ENCODE data around the gene LRRC45. TPM values are rescaled to one million over a fixed set of nuclear protein-coding genes. Genes with fewer than 3 reads are reported as not detected.

Gene LRRC45
- polyA plus RNA-seq, 1 experiment, result 3.4 TPM

DNA sequence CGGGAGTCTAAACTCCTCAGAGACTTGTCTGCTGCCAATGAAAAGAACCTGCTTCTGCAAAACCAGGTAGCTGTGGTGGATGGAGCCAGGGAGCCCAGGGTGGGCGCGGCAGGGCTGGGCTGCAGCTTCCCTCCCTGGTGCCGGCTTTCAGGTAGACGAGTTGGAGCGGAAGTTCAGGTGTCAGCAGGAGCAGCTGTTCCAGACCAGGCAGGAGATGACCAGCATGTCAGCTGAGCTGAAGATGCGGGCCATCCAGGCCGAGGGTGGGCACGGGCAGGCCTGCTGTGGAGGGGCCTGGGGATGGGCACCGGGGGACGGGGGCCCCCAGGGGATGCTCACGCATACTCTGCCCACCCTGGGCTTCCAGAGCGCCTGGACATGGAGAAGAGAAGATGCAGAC lies 5.1 kb downstream of the LRRC45 start:
- H3K9me3 ChIP-seq (ENCODE audit: control insufficient read depth, insufficient read depth, low read length), result no peaks in the 10 kb centered on the region; the same call in 1 of the 2 replicates
- TF ChIP-seq CTCF (IDR thresholded peaks at IDR 0.05; ENCODE audit: low read depth, low read length), result no peak
- no peak overlapping the region for H3K4me3 ChIP-seq (ENCODE audit: low read depth, low read length)
- ChIA-PET CTCF (interaction anchor here (0.6 kb wide), 1 partner anchor 126 kb away, joined by 3 read pairs; no protein-coding TSS in a partner anchor), POLR2A (no interaction called here)
- no peaks in the 10 kb centered on the region for H3K27me3 ChIP-seq (ENCODE audit: control insufficient read depth, insufficient read depth, low read length)
- DNase-seq (ENCODE audit: low read depth, low spot score), result no peak
- H3K27ac ChIP-seq (ENCODE audit: low read depth, low read length), result no peak overlapping the region

GRCh38 chr17:82028966-82029365 lies 5.9 kb downstream of the LRRC45 start:
- POLR2A ChIA-PET, result no interaction called here
- Histone ChIP-seq H3K9me3 (ENCODE audit: control insufficient read depth, insufficient read depth, low read length) (no peaks in the 10 kb centered on the region; the same call in 1 of the 2 replicates), H3K4me3 (ENCODE audit: low read depth, low read length) (no peak overlapping the region), H3K27me3 (ENCODE audit: control insufficient read depth, insufficient read depth, low read length) (no peaks in the 10 kb centered on the region), H3K27ac (ENCODE audit: low read depth, low read length) (no peak overlapping the region)
- no peak for DNase-seq (ENCODE audit: low read depth, low spot score)
- TF ChIP-seq CTCF (IDR thresholded peaks at IDR 0.05; ENCODE audit: low read depth, low read length), result no peak
- CTCF ChIA-PET, result interaction anchor here (0.6 to 1.1 kb wide), 2 partner anchors 9 to 309 kb away, joined by 3 read pairs; partner anchors contain the start of gene DCXR

DNA sequence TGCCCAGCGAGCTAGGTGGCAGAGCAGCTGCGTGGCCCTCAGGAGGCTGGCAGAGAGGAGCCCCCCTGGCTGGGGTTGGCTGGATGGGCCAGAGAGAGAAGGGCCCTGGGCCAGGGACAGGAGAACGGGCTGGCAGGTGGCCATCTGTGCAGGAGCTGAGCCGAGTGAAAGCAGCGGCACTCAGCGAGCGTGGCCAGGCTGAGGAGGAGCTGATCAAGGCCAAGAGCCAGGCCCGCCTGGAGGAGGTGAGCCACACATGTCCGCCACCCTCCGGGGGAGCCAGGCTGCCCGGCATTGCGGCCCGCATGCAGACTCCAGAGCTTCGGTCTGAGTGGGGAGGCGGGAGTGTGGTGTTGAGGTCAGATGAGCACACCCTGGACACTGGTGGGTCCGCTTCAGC lies 6.3 kb downstream of the LRRC45 start:
- no peak overlapping the region for H3K27ac ChIP-seq (ENCODE audit: low read depth, low read length)
- TF ChIP-seq CTCF (IDR thresholded peaks at IDR 0.05; ENCODE audit: low read depth, low read length), result no peak
- POLR2A ChIA-PET, result no interaction called here
- no peaks in the 10 kb centered on the region for H3K27me3 ChIP-seq (ENCODE audit: control insufficient read depth, insufficient read depth, low read length)
- H3K9me3 ChIP-seq (ENCODE audit: control insufficient read depth, insufficient read depth, low read length), result no peaks in the 10 kb centered on the region; the same call in 1 of the 2 replicates
- no peak overlapping the region for H3K4me3 ChIP-seq (ENCODE audit: low read depth, low read length)
- DNase-seq (ENCODE audit: low read depth, low spot score), result no peak
- CTCF ChIA-PET, result interaction anchor here (0.6 to 1.7 kb wide), 4 partner anchors 8 to 308 kb away, joined by 3 to 7 read pairs (median 3); partner anchors contain the start of gene DCXR

DNA sequence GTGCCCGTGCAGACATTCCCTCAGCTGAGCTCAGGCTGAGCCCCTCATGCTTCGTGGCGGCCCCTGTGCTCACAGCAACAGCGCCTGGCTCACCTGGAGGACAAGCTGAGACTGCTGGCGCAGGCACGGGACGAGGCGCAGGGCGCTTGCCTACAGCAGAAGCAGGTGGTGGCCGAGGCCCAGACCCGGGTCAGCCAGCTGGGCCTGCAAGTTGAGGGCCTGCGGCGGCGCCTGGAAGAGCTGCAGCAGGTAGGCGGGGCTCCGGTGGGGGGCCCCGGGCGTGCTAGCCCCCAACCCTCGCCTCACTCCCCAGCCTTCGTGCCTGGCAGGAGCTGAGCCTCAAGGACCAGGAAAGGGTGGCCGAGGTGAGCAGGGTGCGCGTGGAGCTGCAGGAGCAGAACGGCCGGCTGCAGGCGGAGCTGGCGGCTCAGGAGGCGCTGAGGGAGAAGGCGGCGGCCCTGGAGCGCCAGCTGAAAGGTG lies 6.9 kb downstream of the LRRC45 start:
- no peak overlapping the region for H3K27ac ChIP-seq (ENCODE audit: low read depth, low read length)
- TF ChIP-seq CTCF (IDR thresholded peaks at IDR 0.05; ENCODE audit: low read depth, low read length), result no peak
- H3K27me3 ChIP-seq (ENCODE audit: control insufficient read depth, insufficient read depth, low read length), result no peaks in the 10 kb centered on the region
- ChIA-PET POLR2A (interaction anchor here (0.7 kb wide), 1 partner anchor 68 kb away, joined by 3 read pairs; the partner anchor contains the start of gene FASN), CTCF (interaction anchor here (0.5 to 1.9 kb wide), 14 partner anchors 9 to 207 kb away, joined by 3 to 21 read pairs (median 4); no protein-coding TSS in a partner anchor)
- no peaks in the 10 kb centered on the region; the same call in 1 of the 2 replicates for H3K9me3 ChIP-seq (ENCODE audit: control insufficient read depth, insufficient read depth, low read length)
- no peak overlapping the region for H3K4me3 ChIP-seq (ENCODE audit: low read depth, low read length)
- DNase-seq (ENCODE audit: low read depth, low spot score), result no peak

Data from AG04450 (cell line).